Measurements from ENCODE around the gene CMTM5. TPM values are rescaled to one million over a fixed set of nuclear protein-coding genes. Genes with fewer than 3 reads are reported as not detected.
A peak's percentile ranks its signal among the peaks of the same experiment; 100 is the strongest.

CMTM5 gene
- total RNA-seq, 2 donors from 2014 or later, result 0.40 to 1.4 TPM

- no peak overlapping the region for H3K4me3 ChIP-seq (ENCODE audit: low read length)
Measured at GRCh38 chr14:23358042-23358441, 18.8 kb upstream of the CMTM5 start.

DNA sequence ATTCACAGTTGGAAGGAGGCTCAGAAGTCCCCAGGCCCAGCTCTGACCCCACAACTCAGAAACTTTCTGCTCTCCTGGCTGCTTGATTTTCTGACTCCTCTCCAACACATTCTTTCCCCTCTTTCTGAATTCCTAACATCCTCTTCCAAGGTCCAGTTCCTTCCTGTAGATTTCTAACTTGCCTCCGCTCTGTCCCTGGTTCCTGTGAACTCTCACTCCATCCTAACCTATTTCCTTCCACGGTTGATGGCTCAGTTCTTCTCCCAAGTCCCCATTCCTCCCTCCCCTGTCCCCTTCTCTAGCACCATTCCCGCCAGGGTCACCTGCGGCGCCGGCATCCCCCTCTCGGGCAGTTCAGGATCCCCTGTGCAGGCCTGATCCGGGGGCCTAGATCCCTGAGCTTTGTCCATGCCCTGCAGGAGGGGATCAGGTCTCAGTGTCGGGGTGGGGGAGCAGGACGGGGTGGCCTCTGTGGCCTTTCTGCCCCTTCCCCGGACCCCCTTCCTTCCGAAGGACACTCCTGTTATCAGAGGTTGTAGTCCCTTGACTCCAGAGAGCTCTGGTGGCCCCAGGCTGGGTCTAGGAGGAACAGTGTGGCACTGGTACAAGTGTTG is 18.2 kb upstream of the CMTM5 start:
- no peak for DNase-seq
- Histone ChIP-seq H3K36me3 (ENCODE audit: control insufficient read depth, insufficient read depth, low read length) (peaks cover 55% of the 10 kb centered on the region), H3K4me3 (ENCODE audit: low read length) (no peak overlapping the region), H3K9ac (ENCODE audit: extremely low read depth, low read length, poor library complexity, severe bottlenecking) (peak overlapping the region; percentile 15), H3K27ac (ENCODE audit: low read depth, low read length) (peak overlapping the region; percentile 38), H3K4me1 (ENCODE audit: control insufficient read depth, insufficient read depth, low read length) (peaks cover 5% of the 10 kb centered on the region), H3K9me3 (ENCODE audit: control insufficient read depth, low read length) (no peaks in the 10 kb centered on the region), H3K27me3 (ENCODE audit: control insufficient read depth, insufficient read depth, low read length, poor library complexity, severe bottlenecking) (no peaks in the 10 kb centered on the region)
- peak overlapping the region; percentile 87 for H3K27ac Mint-ChIP-seq
- H3K4me3 Mint-ChIP-seq, result peak overlapping the region; percentile 17
- H3K4me1 Mint-ChIP-seq, result peaks cover 21% of the 10 kb centered on the region
- no peaks in the 10 kb centered on the region for H3K9me3 Mint-ChIP-seq
- peaks cover 15% of the 10 kb centered on the region for H3K27me3 Mint-ChIP-seq (ENCODE audit: insufficient read depth)
- no peak for TF ChIP-seq CTCF (conservative IDR thresholded peaks at IDR 0.05)
- 93 to 97% methylated on average over 11 to 12 of the region's 12 CpGs for WGBS, 2 experiments (ENCODE audit: insufficient coverage in 1 of 2, insufficient read length in 1 of 2)
- H3K36me3 Mint-ChIP-seq (ENCODE audit: low read depth), result peaks cover 37% of the 10 kb centered on the region

More at GRCh38 chr14:23358042-23358441, 18.8 kb upstream of the CMTM5 start:
- Mint-ChIP-seq H3K4me3 (no peak overlapping the region), H3K27me3 (ENCODE audit: insufficient read depth) (peaks cover 21% of the 10 kb centered on the region), H3K27ac (peak overlapping the region; percentile 87), H3K4me1 (peaks cover 22% of the 10 kb centered on the region), H3K9me3 (no peaks in the 10 kb centered on the region), H3K36me3 (ENCODE audit: low read depth) (peaks cover 33% of the 10 kb centered on the region)
- Histone ChIP-seq H3K27me3 (ENCODE audit: control insufficient read depth, insufficient read depth, low read length, poor library complexity, severe bottlenecking) (no peaks in the 10 kb centered on the region), H3K4me1 (ENCODE audit: control insufficient read depth, insufficient read depth, low read length) (peaks cover 5% of the 10 kb centered on the region), H3K9ac (ENCODE audit: extremely low read depth, low read length, poor library complexity, severe bottlenecking) (no peak overlapping the region), H3K27ac (ENCODE audit: low read depth, low read length) (peak overlapping the region; percentile 10), H3K36me3 (ENCODE audit: control insufficient read depth, insufficient read depth, low read length) (peaks cover 49% of the 10 kb centered on the region), H3K9me3 (ENCODE audit: control insufficient read depth, low read length) (no peaks in the 10 kb centered on the region)
- TF ChIP-seq CTCF (conservative IDR thresholded peaks at IDR 0.05), result peak; percentile 50
- DNase-seq, result no peak
- WGBS, 2 experiments (ENCODE audit: insufficient coverage in 1 of 2, insufficient read length in 1 of 2), result 86 to 100% methylated on average over 3 of the region's 3 CpGs

DNA sequence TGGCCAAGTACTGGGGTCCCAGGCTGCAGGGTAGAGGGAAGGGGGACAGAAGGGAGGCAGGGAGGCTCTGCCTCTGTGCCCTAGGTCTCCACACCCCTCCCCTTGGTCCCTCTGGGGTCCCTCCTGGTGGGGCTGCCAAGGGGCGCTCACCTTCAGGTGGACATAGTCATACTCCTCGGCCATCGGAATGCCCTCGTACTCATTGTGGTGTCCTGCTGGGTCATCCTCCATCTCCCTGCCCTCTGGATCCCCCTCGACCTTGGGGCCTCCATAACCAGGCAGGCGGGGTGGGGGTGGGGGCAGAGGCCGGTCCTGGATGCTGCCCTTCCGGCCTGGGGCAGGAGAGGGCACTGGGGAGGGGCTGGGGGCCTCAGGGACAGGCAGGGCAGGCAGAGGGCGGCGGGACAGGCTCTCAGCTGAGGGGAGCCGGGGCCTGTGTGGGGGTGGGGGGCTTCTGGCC is 17.6 kb upstream of the CMTM5 start:
- peaks cover 5% of the 10 kb centered on the region for H3K4me1 ChIP-seq (ENCODE audit: control insufficient read depth, insufficient read depth, low read length)
- peaks cover 57% of the 10 kb centered on the region for H3K36me3 ChIP-seq (ENCODE audit: control insufficient read depth, insufficient read depth, low read length)
- H3K27ac Mint-ChIP-seq, result no peak overlapping the region
- no peaks in the 10 kb centered on the region for H3K9me3 Mint-ChIP-seq
- TF ChIP-seq CTCF (conservative IDR thresholded peaks at IDR 0.05), result no peak
- H3K4me3 ChIP-seq (ENCODE audit: low read length), result no peak overlapping the region
- DNase-seq, result no peak
- peaks cover 24% of the 10 kb centered on the region for H3K4me1 Mint-ChIP-seq
- H3K27me3 ChIP-seq (ENCODE audit: control insufficient read depth, insufficient read depth, low read length, poor library complexity, severe bottlenecking), result no peaks in the 10 kb centered on the region
- no peaks in the 10 kb centered on the region for H3K9me3 ChIP-seq (ENCODE audit: control insufficient read depth, low read length)
- H3K27me3 Mint-ChIP-seq (ENCODE audit: insufficient read depth), result peaks cover 10% of the 10 kb centered on the region
- no peak overlapping the region for H3K4me3 Mint-ChIP-seq
- WGBS, 2 experiments (ENCODE audit: insufficient coverage in 1 of 2, insufficient read length in 1 of 2), result 97 to 100% methylated on average over 2 to 11 of the region's 11 CpGs
- no peak overlapping the region for H3K9ac ChIP-seq (ENCODE audit: extremely low read depth, low read length, poor library complexity, severe bottlenecking)
- H3K27ac ChIP-seq (ENCODE audit: low read depth, low read length), result peak overlapping the region; percentile 38
- H3K36me3 Mint-ChIP-seq (ENCODE audit: low read depth), result peaks cover 41% of the 10 kb centered on the region
